ENCODE data around the gene TMEM44. TPM values are rescaled to one million over a fixed set of nuclear protein-coding genes. Genes with fewer than 3 reads are reported as not detected.
"Not testable (repeated sequence)": the region's sequence is repeated elsewhere in the genome, so short reads cannot be mapped to it uniquely, and the experiment has no call there.

Gene TMEM44
- total and polyA plus RNA-seq, 4 donors, result 13.8 to 33.5 (median 19.7) TPM

GRCh38 chr3:194605314-194605713 lies 27.9 kb downstream of the TMEM44 start:
- H3K36me3 ChIP-seq (ENCODE audit: control insufficient read depth, insufficient read depth, low read length), result peaks cover 46% of the 10 kb centered on the region
- no CpG with 5 or more reads among the region's 7 CpGs for WGBS (ENCODE audit: insufficient coverage)
- DNase-seq (ENCODE audit: low read depth in 4 of 6, low spot score in 6 of 6); H3K4me3 ChIP-seq (ENCODE audit: low read depth, low read length); H3K4me1 ChIP-seq (ENCODE audit: control insufficient read depth, insufficient read depth, low read length); H3K27ac ChIP-seq (ENCODE audit: low read depth, low read length); H3K27me3 ChIP-seq (ENCODE audit: control insufficient read depth, insufficient read depth, low read length); H3K9me3 ChIP-seq (ENCODE audit: control insufficient read depth, insufficient read depth, low read length): not testable (repeated sequence)

GRCh38 chr3:194604837-194605236 lies 28.4 kb downstream of the TMEM44 start:
- Histone ChIP-seq H3K9me3 (ENCODE audit: control insufficient read depth, insufficient read depth, low read length) (no peaks in the 10 kb centered on the region), H3K4me3 (ENCODE audit: low read depth, low read length) (no peak overlapping the region), H3K27ac (ENCODE audit: low read depth, low read length) (no peak overlapping the region), H3K36me3 (ENCODE audit: control insufficient read depth, insufficient read depth, low read length) (peaks cover 43% of the 10 kb centered on the region), H3K27me3 (ENCODE audit: control insufficient read depth, insufficient read depth, low read length) (no peaks in the 10 kb centered on the region), H3K4me1 (ENCODE audit: control insufficient read depth, insufficient read depth, low read length) (no peaks in the 10 kb centered on the region)
- DNase-seq (ENCODE audit: low read depth in 4 of 6, low spot score in 6 of 6), result no peak
- no CpG with 5 or more reads among the region's 2 CpGs for WGBS (ENCODE audit: insufficient coverage)

- no peak overlapping the region for H3K4me3 ChIP-seq (ENCODE audit: low read depth, low read length)
- no peaks in the 10 kb centered on the region for H3K4me1 ChIP-seq (ENCODE audit: control insufficient read depth, insufficient read depth, low read length)
- H3K27ac ChIP-seq (ENCODE audit: low read depth, low read length), result no peak overlapping the region
- H3K9me3 ChIP-seq (ENCODE audit: control insufficient read depth, insufficient read depth, low read length), result no peaks in the 10 kb centered on the region
- no peaks in the 10 kb centered on the region for H3K27me3 ChIP-seq (ENCODE audit: control insufficient read depth, insufficient read depth, low read length)
- DNase-seq (ENCODE audit: low read depth in 4 of 6, low spot score in 6 of 6), result no peak
- 94% methylated on average over 22 of the region's 22 CpGs for WGBS (ENCODE audit: insufficient coverage)
- peaks cover 38% of the 10 kb centered on the region for H3K36me3 ChIP-seq (ENCODE audit: control insufficient read depth, insufficient read depth, low read length)
Measured at GRCh38 chr3:194604126-194604525, 29.1 kb downstream of the TMEM44 start.

GRCh38 chr3:194602669-194603171 lies 30.5 kb downstream of the TMEM44 start:
- H3K9me3 ChIP-seq (ENCODE audit: control insufficient read depth, insufficient read depth, low read length), result no peaks in the 10 kb centered on the region
- 67% methylated on average over 9 of the region's 10 CpGs for WGBS (ENCODE audit: insufficient coverage)
- no peaks in the 10 kb centered on the region for H3K4me1 ChIP-seq (ENCODE audit: control insufficient read depth, insufficient read depth, low read length)
- no peak for DNase-seq (ENCODE audit: low read depth in 4 of 6, low spot score in 6 of 6)
- peaks cover 40% of the 10 kb centered on the region for H3K36me3 ChIP-seq (ENCODE audit: control insufficient read depth, insufficient read depth, low read length)
- no peak overlapping the region for H3K4me3 ChIP-seq (ENCODE audit: low read depth, low read length)
- no peak overlapping the region for H3K27ac ChIP-seq (ENCODE audit: low read depth, low read length)
- no peaks in the 10 kb centered on the region for H3K27me3 ChIP-seq (ENCODE audit: control insufficient read depth, insufficient read depth, low read length)

GRCh38 chr3:194598771-194599557 lies 34.3 kb downstream of the TMEM44 start:
- 90% methylated on average over 21 of the region's 25 CpGs for WGBS (ENCODE audit: insufficient coverage)
- H3K27me3 ChIP-seq (ENCODE audit: control insufficient read depth, insufficient read depth, low read length), result no peaks in the 10 kb centered on the region
- H3K27ac ChIP-seq (ENCODE audit: low read depth, low read length), result no peak overlapping the region
- no peaks in the 10 kb centered on the region for H3K4me1 ChIP-seq (ENCODE audit: control insufficient read depth, insufficient read depth, low read length)
- H3K36me3 ChIP-seq (ENCODE audit: control insufficient read depth, insufficient read depth, low read length), result peaks cover 34% of the 10 kb centered on the region
- H3K4me3 ChIP-seq (ENCODE audit: low read depth, low read length), result no peak overlapping the region
- H3K9me3 ChIP-seq (ENCODE audit: control insufficient read depth, insufficient read depth, low read length), result no peaks in the 10 kb centered on the region
- no peak for DNase-seq (ENCODE audit: low read depth in 4 of 6, low spot score in 6 of 6)

GRCh38 chr3:194596906-194597305 lies 36.3 kb downstream of the TMEM44 start:
- DNase-seq (ENCODE audit: low read depth in 4 of 6, low spot score in 6 of 6), result no peak
- Histone ChIP-seq H3K27me3 (ENCODE audit: control insufficient read depth, insufficient read depth, low read length) (no peaks in the 10 kb centered on the region), H3K9me3 (ENCODE audit: control insufficient read depth, insufficient read depth, low read length) (no peaks in the 10 kb centered on the region), H3K4me3 (ENCODE audit: low read depth, low read length) (no peak overlapping the region), H3K4me1 (ENCODE audit: control insufficient read depth, insufficient read depth, low read length) (no peaks in the 10 kb centered on the region), H3K27ac (ENCODE audit: low read depth, low read length) (no peak overlapping the region), H3K36me3 (ENCODE audit: control insufficient read depth, insufficient read depth, low read length) (peaks cover 19% of the 10 kb centered on the region)
- WGBS (ENCODE audit: insufficient coverage), result 92% methylated on average over 5 of the region's 5 CpGs

- WGBS (ENCODE audit: insufficient coverage), result 78% methylated on average over 3 of the region's 10 CpGs
- Histone ChIP-seq H3K27ac (ENCODE audit: low read depth, low read length) (no peak overlapping the region), H3K36me3 (ENCODE audit: control insufficient read depth, insufficient read depth, low read length) (peaks cover 21% of the 10 kb centered on the region), H3K4me1 (ENCODE audit: control insufficient read depth, insufficient read depth, low read length) (no peaks in the 10 kb centered on the region), H3K27me3 (ENCODE audit: control insufficient read depth, insufficient read depth, low read length) (no peaks in the 10 kb centered on the region), H3K9me3 (ENCODE audit: control insufficient read depth, insufficient read depth, low read length) (no peaks in the 10 kb centered on the region), H3K4me3 (ENCODE audit: low read depth, low read length) (no peak overlapping the region)
- peak in 2 of 6 donors; percentile 4 to 45 for DNase-seq (ENCODE audit: low read depth in 4 of 6, low spot score in 6 of 6)
Measured at GRCh38 chr3:194592798-194593752, 40.1 kb downstream of the TMEM44 start.

GRCh38 chr3:194588741-194589140 lies 44.5 kb downstream of the TMEM44 start:
- 100% methylated on average over 2 of the region's 3 CpGs for WGBS (ENCODE audit: insufficient coverage)
- no peaks in the 10 kb centered on the region for H3K4me1 ChIP-seq (ENCODE audit: control insufficient read depth, insufficient read depth, low read length)
- no peaks in the 10 kb centered on the region for H3K27me3 ChIP-seq (ENCODE audit: control insufficient read depth, insufficient read depth, low read length)

GRCh38 chr3:194588236-194588635 lies 45.0 kb downstream of the TMEM44 start:
- Histone ChIP-seq H3K27ac (ENCODE audit: low read depth, low read length) (no peak overlapping the region), H3K36me3 (ENCODE audit: control insufficient read depth, insufficient read depth, low read length) (peaks cover 19% of the 10 kb centered on the region), H3K4me1 (ENCODE audit: control insufficient read depth, insufficient read depth, low read length) (no peaks in the 10 kb centered on the region), H3K9me3 (ENCODE audit: control insufficient read depth, insufficient read depth, low read length) (no peaks in the 10 kb centered on the region), H3K4me3 (ENCODE audit: low read depth, low read length) (no peak overlapping the region), H3K27me3 (ENCODE audit: control insufficient read depth, insufficient read depth, low read length) (no peaks in the 10 kb centered on the region)
- WGBS (ENCODE audit: insufficient coverage), result 93% methylated on average over 12 of the region's 13 CpGs
- DNase-seq (ENCODE audit: low read depth in 4 of 6, low spot score in 6 of 6), result no peak

More at GRCh38 chr3:194588741-194589140, 44.5 kb downstream of the TMEM44 start:
- no peak for DNase-seq (ENCODE audit: low read depth in 4 of 6, low spot score in 6 of 6)
- H3K4me3 ChIP-seq (ENCODE audit: low read depth, low read length), result no peak overlapping the region
- no peaks in the 10 kb centered on the region for H3K9me3 ChIP-seq (ENCODE audit: control insufficient read depth, insufficient read depth, low read length)
- no peak overlapping the region for H3K27ac ChIP-seq (ENCODE audit: low read depth, low read length)
- H3K36me3 ChIP-seq (ENCODE audit: control insufficient read depth, insufficient read depth, low read length), result peaks cover 19% of the 10 kb centered on the region

All from spinal cord (tissue), 10 donors.